ENCODE measurements around the gene INTS6L. TPM values are rescaled to one million over a fixed set of nuclear protein-coding genes. Genes with fewer than 3 reads are reported as not detected.
A peak's percentile ranks its signal among the peaks of the same experiment; 100 is the strongest.
"Not testable (repeated sequence)": the region's sequence is repeated elsewhere in the genome, so short reads cannot be mapped to it uniquely, and the experiment has no call there.

Gene INTS6L
- total RNA-seq, 1 donor from 2014 or later = 15.4 TPM

GRCh38 chrX:135522132-135522530, 1.7 kb downstream of the INTS6L start:
- DNase-seq (ENCODE audit: low spot score) = no peak

GRCh38 chrX:135522878-135523693, 2.6 kb downstream of the INTS6L start:
- DNase-seq (ENCODE audit: low spot score) = no peak

- DNase-seq (ENCODE audit: low spot score) = no peak
These were observed 7.8 kb downstream of the INTS6L start for GRCh38 chrX:135528254-135528653.

GRCh38 chrX:135528756-135529155, 8.3 kb downstream of the INTS6L start:
- DNase-seq (ENCODE audit: low spot score) = no peak

GRCh38 chrX:135530097-135530496, 9.6 kb downstream of the INTS6L start:
- no peak for DNase-seq (ENCODE audit: low spot score)

- DNase-seq (ENCODE audit: low spot score) = no peak
These were observed 11.4 kb downstream of the INTS6L start for GRCh38 chrX:135531813-135532212.

- no peak for DNase-seq (ENCODE audit: low spot score)
These were observed 14.8 kb downstream of the INTS6L start for GRCh38 chrX:135535077-135535940.

- DNase-seq (ENCODE audit: low spot score) = no peak
These were observed 16.4 kb downstream of the INTS6L start for GRCh38 chrX:135536877-135537276.

GRCh38 chrX:135541351-135541750, 20.9 kb downstream of the INTS6L start:
- no peak for DNase-seq (ENCODE audit: low spot score)

- no peak for DNase-seq (ENCODE audit: low spot score)
These were observed 22.7 kb downstream of the INTS6L start for GRCh38 chrX:135543172-135543571.

- no peak for DNase-seq (ENCODE audit: low spot score)
These were observed 23.5 kb downstream of the INTS6L start for GRCh38 chrX:135543924-135544323.

- no peak for DNase-seq (ENCODE audit: low spot score)
These were observed 24.0 kb downstream of the INTS6L start for GRCh38 chrX:135544338-135544948.

GRCh38 chrX:135547767-135548166, 27.3 kb downstream of the INTS6L start:
- no peak for DNase-seq (ENCODE audit: low spot score)

- DNase-seq (ENCODE audit: low spot score) = no peak
These were observed 29.1 kb downstream of the INTS6L start for GRCh38 chrX:135549519-135549918.

- DNase-seq (ENCODE audit: low spot score) = no peak
These were observed 35.6 kb downstream of the INTS6L start for GRCh38 chrX:135556055-135556454.

GRCh38 chrX:135557344-135557743, 36.9 kb downstream of the INTS6L start:
- DNase-seq (ENCODE audit: low spot score) = no peak

GRCh38 chrX:135572436-135572835, 52.0 kb downstream of the INTS6L start:
- DNase-seq (ENCODE audit: low spot score) = no peak

- peak; percentile 5 for DNase-seq (ENCODE audit: low spot score)
These were observed 61.0 kb downstream of the INTS6L start for GRCh38 chrX:135581496-135581895.

GRCh38 chrX:135585153-135585552, 64.7 kb downstream of the INTS6L start:
- no peak for DNase-seq (ENCODE audit: low spot score)

GRCh38 chrX:135591871-135592270, 71.4 kb downstream of the INTS6L start:
- DNase-seq (ENCODE audit: low spot score) = no peak

GRCh38 chrX:135594049-135594448, 73.6 kb downstream of the INTS6L start:
- DNase-seq (ENCODE audit: low spot score) = not testable (repeated sequence)

- DNase-seq (ENCODE audit: low spot score) = not testable (repeated sequence)
These were observed 74.0 kb downstream of the INTS6L start for GRCh38 chrX:135594453-135594852.
